ENCODE measurements around the gene KDM8. TPM values are rescaled to one million over a fixed set of nuclear protein-coding genes. Genes with fewer than 3 reads are reported as not detected.

The KDM8 gene
- total and polyA plus RNA-seq, 7 donors, result 2.5 to 6.8 (median 5.1) TPM

DNA sequence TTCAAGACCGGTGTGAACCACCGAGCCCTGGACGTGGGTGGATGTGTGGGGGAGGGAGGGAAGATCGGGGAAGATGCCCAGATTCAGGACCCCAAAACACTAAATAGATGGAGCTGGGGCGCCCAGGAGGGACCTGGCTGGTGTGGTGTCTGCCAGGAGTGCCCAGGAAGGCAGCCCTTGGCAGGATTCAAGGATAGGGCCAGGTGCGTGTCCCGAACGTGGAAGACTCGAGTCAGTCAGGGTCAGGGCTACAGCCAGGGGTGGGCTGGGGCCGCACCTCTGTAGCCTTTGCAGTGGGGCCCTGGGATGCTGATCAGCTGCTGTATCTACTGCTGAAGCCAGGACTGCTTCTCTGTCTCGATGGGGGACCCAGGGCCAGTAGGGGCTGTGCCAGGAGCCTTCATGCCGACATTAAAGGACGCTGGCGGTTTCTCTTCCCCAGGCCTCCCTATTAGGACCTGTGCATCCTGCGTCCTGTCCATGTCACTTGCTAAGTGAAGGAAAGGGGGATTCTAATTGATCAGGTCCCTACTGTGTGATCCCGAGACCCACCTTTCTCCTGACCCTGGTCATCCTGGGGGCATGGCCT, 13.1 kb downstream of the KDM8 start:
- Histone ChIP-seq H3K9me3 (no peaks in the 10 kb centered on the region), H3K27me3 (no peaks in the 10 kb centered on the region), H3K4me1 (no peaks in the 10 kb centered on the region), H3K36me3 (peaks cover 0 to 42% (median 0%) of the 10 kb centered on the region in 4 donors), H3K27ac (no peak overlapping the region), H3K4me3 (no peak overlapping the region)
- intact Hi-C loops (cut with DNase I), result no loop called here
- whole genome bisulfite sequencing, 2 donors, result 96% methylated on average over 16 of the region's 16 CpGs
- no peak for DNase-seq
- TF ChIP-seq POLR2AphosphoS5 (IDR thresholded peaks at IDR 0.05) (no peak), EP300 (IDR thresholded peaks at IDR 0.05) (no peak), POLR2A (IDR thresholded peaks at IDR 0.05) (no peak), CTCF (IDR thresholded peaks at IDR 0.05) (no peak)

GRCh38 chr16:27217256-27217655, 13.9 kb downstream of the KDM8 start:
- 86 to 91% methylated on average over 10 of the region's 10 CpGs for WGBS, 2 donors
- no peak for DNase-seq
- Histone ChIP-seq H3K27ac (no peak overlapping the region), H3K27me3 (no peaks in the 10 kb centered on the region), H3K4me1 (peaks cover 0 to 8% (median 6%) of the 10 kb centered on the region in 4 donors), H3K36me3 (peaks cover 0 to 39% (median 0%) of the 10 kb centered on the region in 4 donors), H3K4me3 (no peak overlapping the region), H3K9me3 (no peaks in the 10 kb centered on the region)
- TF ChIP-seq CTCF (IDR thresholded peaks at IDR 0.05) (no peak), POLR2AphosphoS5 (IDR thresholded peaks at IDR 0.05) (no peak), POLR2A (IDR thresholded peaks at IDR 0.05) (no peak), EP300 (IDR thresholded peaks at IDR 0.05) (no peak)
- intact Hi-C loops (cut with DNase I), result no loop called here

DNA sequence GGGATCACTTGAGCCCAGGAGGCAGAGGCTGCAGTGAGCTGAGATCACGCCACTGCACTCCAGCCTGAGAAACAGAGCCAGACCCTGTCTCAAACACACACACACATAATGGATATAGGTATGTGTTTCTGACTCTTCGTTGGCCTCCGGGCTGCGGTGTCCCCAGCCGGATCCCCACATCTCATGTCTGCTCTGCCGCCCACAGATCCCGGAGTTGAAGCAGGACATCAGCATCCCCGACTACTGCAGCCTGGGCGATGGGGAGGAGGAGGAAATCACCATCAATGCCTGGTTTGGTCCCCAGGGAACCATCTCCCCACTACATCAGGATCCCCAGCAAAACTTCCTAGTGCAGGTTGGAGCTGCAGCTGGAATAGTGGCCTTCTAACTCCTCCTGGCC, 15.4 kb downstream of the KDM8 start:
- 95 to 97% methylated on average over 9 of the region's 9 CpGs for WGBS, 2 donors
- Histone ChIP-seq H3K36me3 (peaks cover 0 to 35% (median 0%) of the 10 kb centered on the region in 4 donors), H3K4me3 (no peak overlapping the region), H3K27me3 (no peaks in the 10 kb centered on the region), H3K9me3 (no peaks in the 10 kb centered on the region), H3K27ac (no peak overlapping the region), H3K4me1 (peaks cover 0 to 20% (median 18%) of the 10 kb centered on the region in 4 donors)
- no peak for DNase-seq
- TF ChIP-seq CTCF (IDR thresholded peaks at IDR 0.05) (no peak), EP300 (IDR thresholded peaks at IDR 0.05) (no peak), POLR2AphosphoS5 (IDR thresholded peaks at IDR 0.05) (no peak), POLR2A (IDR thresholded peaks at IDR 0.05) (no peak)
- intact Hi-C loops (cut with DNase I), result no loop called here

DNA sequence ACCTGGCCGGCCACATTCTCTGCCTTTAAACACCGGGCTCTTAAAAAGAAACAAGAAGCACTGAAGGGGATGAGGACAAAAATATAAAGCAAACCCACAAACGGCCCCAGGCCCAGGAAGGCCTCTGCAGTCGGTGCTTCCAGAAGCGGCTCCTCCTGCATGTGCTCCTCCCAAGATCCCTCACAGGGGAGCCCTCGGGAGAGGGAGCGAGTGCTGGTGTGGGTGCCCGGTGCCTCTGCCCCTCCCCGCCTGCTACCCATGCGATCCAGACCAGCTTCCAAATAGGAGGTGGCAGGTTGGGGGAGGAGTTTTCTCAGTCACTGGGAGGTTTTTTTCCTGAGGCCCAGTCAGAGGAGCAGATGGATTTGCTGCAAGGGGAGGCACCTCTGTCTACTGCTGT, 15.8 kb downstream of the KDM8 start:
- TF ChIP-seq POLR2AphosphoS5 (IDR thresholded peaks at IDR 0.05) (no peak), POLR2A (IDR thresholded peaks at IDR 0.05) (no peak), CTCF (IDR thresholded peaks at IDR 0.05) (no peak), EP300 (IDR thresholded peaks at IDR 0.05) (no peak)
- Histone ChIP-seq H3K9me3 (no peaks in the 10 kb centered on the region), H3K4me1 (peaks cover 0 to 20% (median 18%) of the 10 kb centered on the region in 4 donors), H3K27me3 (no peaks in the 10 kb centered on the region), H3K36me3 (peaks cover 0 to 32% (median 0%) of the 10 kb centered on the region in 4 donors), H3K4me3 (no peak overlapping the region), H3K27ac (no peak overlapping the region)
- WGBS, 2 donors, result 90 to 91% methylated on average over 10 of the region's 10 CpGs
- intact Hi-C loops (cut with DNase I), result no loop called here
- DNase-seq, result no peak

DNA sequence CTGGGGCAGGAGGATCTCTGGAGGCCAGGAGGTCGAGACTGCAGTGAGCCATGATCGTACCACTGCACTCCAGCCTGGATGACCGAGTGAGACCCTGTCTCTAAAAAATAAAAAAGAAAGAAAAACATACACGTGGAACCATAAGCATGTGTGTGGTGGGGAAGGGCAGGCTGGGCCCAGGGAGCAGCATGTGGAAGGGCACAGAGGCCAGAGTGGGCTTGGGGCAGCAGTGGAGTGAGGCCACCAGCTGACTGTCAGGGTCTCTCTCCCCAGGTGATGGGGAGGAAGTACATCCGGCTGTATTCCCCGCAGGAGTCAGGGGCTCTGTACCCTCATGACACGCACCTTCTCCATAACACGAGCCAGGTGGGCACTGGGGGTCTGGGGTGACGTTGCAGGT, 16.8 kb downstream of the KDM8 start:
- Histone ChIP-seq H3K4me1 (peaks cover 0 to 20% (median 18%) of the 10 kb centered on the region in 4 donors), H3K27me3 (no peaks in the 10 kb centered on the region), H3K36me3 (peaks cover 0 to 32% (median 0%) of the 10 kb centered on the region in 4 donors), H3K9me3 (no peaks in the 10 kb centered on the region), H3K27ac (no peak overlapping the region), H3K4me3 (no peak overlapping the region)
- TF ChIP-seq POLR2A (IDR thresholded peaks at IDR 0.05), result no peak
- TF ChIP-seq CTCF (IDR thresholded peaks at IDR 0.05), result no peak
- TF ChIP-seq EP300 (IDR thresholded peaks at IDR 0.05), result no peak
- no peak for TF ChIP-seq POLR2AphosphoS5 (IDR thresholded peaks at IDR 0.05)
- intact Hi-C loops (cut with DNase I), result no loop called here
- 93 to 95% methylated on average over 9 of the region's 9 CpGs for WGBS, 2 donors
- no peak for DNase-seq

All from sigmoid colon (tissue), 7 donors.